SU-DHL-6 (cell line): ENCODE data around the gene MLANA.

Source experiments
- H2AFZ ChIP-seq: fragments of 200-600 bp; sonication (generic); 2 replicates; pipeline ENCODE4 v1.6.1; 2014; ENCODE audit warnings: low read depth, mild to moderate bottlenecking, moderate library complexity, mixed read lengths, antibody characterized with exemption, low read length; ENCODE audit not compliant: severe bottlenecking
- H3F3A ChIP-seq: fragments of 200-600 bp; shearing (Covaris generic); 2 replicates; pipeline ENCODE4 v1.6.0; 2016; ENCODE audit warnings: antibody characterized with exemption, mild to moderate bottlenecking; ENCODE audit not compliant: insufficient read depth
- H3K27ac ChIP-seq: fragments of 200-600 bp; sonication (generic); 2 replicates; pipeline ENCODE4 v1.5.1; 2016; ENCODE audit warnings: low read depth, mild to moderate bottlenecking, low read length, moderate library complexity, mixed read lengths
- H3K27me3 ChIP-seq: fragments of 200-600 bp; sonication (generic), shearing (Covaris generic); 2 replicates; pipeline ENCODE4 v1.6.0; 2014; ENCODE audit warnings: mild to moderate bottlenecking, low read length
- H3K36me3 ChIP-seq: fragments of 200-600 bp; sonication (generic); 2 replicates; pipeline ENCODE4 v1.6.1; 2014; ENCODE audit warnings: mild to moderate bottlenecking, low read length, mixed read lengths
- H3K4me2 ChIP-seq: fragments of 300-600, 200-600 bp; shearing (Covaris generic), sonication (generic); 2 replicates; pipeline ENCODE4 v1.6.0; 2014; ENCODE audit warnings: low read length, low read depth, mild to moderate bottlenecking; ENCODE audit not compliant: poor library complexity, severe bottlenecking
- H3K4me3 ChIP-seq: fragments of 200-600 bp; sonication (generic); 2 replicates; pipeline ENCODE4 v1.5.1; 2014; ENCODE audit warnings: antibody characterized with exemption, low read length, mild to moderate bottlenecking, mixed read lengths; ENCODE audit not compliant: insufficient read depth, poor library complexity, severe bottlenecking
- H3K79me2 ChIP-seq: fragments of 200-600 bp; sonication (generic); 2 replicates; pipeline ENCODE4 v1.6.1; 2014; ENCODE audit warnings: mild to moderate bottlenecking, low read length, moderate library complexity; ENCODE audit not compliant: insufficient read depth
- H3K9ac ChIP-seq: fragments of 200-600 bp; sonication (generic); 2 replicates; pipeline ENCODE4 v1.7.0; 2014; ENCODE audit warnings: mild to moderate bottlenecking, low read length
- H3K9me2 ChIP-seq: fragments of 200-600 bp; sonication (generic); replicated peaks from 2 replicates; pipeline ENCODE4 v1.6.1; 2014; ENCODE audit warnings: low read length; ENCODE audit not compliant: insufficient read depth
- H3K9me3 ChIP-seq: fragments of 200-600 bp; sonication (generic); 2 replicates; pipeline ENCODE4 v1.6.1; 2014; ENCODE audit warnings: low read length, mixed read lengths; ENCODE audit not compliant: insufficient read depth
- H4K20me1 ChIP-seq: fragments of 200-600 bp; sonication (generic); 2 replicates; pipeline ENCODE4 v1.6.1; 2014; ENCODE audit warnings: low read depth, mild to moderate bottlenecking, antibody characterized with exemption, low read length, moderate library complexity, mixed read lengths
- EZH2phosphoT487 ChIP-seq: fragments of 200-600 bp; sonication (generic), shearing (Covaris generic); conservative IDR thresholded peaks from 2 replicates; pipeline ENCODE4 v1.6.1; 2018; ENCODE audit warnings: mild to moderate bottlenecking, antibody characterized with exemption, low read length, moderate library complexity, mixed read lengths
- TF ChIP-seq, protein P1 (sequence below): fragments of 200-600 bp; sonication (generic); IDR thresholded peaks from one replicate; pipeline ENCODE4 v1.5.1; 2017; ENCODE audit warnings: antibody characterized with exemption, mild to moderate bottlenecking, low read length, moderate library complexity; ENCODE audit not compliant: insufficient read depth, poor library complexity, severe bottlenecking

MLANA gene

DNA sequence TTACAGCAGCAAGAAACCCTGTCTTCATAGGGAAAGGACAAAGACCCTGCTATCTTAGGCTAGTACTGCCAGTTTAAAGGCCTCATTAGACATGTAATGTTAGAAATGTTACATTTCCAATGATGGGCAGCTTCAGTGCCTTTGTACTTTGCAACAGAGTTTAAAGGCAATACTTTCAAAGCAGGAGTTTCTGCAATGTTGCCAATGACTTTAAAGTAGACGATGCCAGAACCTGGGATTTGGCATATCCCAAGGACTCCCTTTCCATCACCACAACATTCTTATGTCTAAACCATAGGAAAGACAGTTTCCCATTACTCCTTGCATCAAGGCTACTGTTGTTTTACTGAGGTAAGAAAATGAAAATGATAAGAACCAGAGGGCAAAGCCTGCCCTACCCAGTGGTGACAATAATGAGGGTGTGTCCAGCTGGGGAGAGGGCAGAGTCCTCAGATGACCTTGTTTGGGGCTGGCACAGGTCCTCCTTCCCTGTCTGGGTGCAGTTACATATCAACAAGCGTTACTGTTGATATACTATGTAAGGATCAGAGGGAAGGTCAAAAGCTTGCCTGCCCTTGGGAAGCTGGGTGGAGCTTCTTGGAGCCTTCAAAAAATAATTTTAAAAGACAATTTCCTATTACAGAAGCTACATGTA, 27.5 kb upstream of the MLANA start:
- H3K27me3 ChIP-seq, result no peaks in the 10 kb centered on the region
- H2AFZ ChIP-seq, result no peak overlapping the region
- no peak overlapping the region for H3K9ac ChIP-seq
- H3K4me3 ChIP-seq, result no peak overlapping the region
- H3F3A ChIP-seq, result no peaks in the 10 kb centered on the region
- no peak overlapping the region for H3K4me2 ChIP-seq
- H3K79me2 ChIP-seq, result no peaks in the 10 kb centered on the region
- no peaks in the 10 kb centered on the region for H3K9me3 ChIP-seq
- TF ChIP-seq, protein P1, sequence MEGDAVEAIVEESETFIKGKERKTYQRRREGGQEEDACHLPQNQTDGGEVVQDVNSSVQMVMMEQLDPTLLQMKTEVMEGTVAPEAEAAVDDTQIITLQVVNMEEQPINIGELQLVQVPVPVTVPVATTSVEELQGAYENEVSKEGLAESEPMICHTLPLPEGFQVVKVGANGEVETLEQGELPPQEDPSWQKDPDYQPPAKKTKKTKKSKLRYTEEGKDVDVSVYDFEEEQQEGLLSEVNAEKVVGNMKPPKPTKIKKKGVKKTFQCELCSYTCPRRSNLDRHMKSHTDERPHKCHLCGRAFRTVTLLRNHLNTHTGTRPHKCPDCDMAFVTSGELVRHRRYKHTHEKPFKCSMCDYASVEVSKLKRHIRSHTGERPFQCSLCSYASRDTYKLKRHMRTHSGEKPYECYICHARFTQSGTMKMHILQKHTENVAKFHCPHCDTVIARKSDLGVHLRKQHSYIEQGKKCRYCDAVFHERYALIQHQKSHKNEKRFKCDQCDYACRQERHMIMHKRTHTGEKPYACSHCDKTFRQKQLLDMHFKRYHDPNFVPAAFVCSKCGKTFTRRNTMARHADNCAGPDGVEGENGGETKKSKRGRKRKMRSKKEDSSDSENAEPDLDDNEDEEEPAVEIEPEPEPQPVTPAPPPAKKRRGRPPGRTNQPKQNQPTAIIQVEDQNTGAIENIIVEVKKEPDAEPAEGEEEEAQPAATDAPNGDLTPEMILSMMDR, result no peak
- TF ChIP-seq EZH2phosphoT487, result no peak
- H3K36me3 ChIP-seq, result no peaks in the 10 kb centered on the region
- no peaks in the 10 kb centered on the region for H4K20me1 ChIP-seq
- no peak overlapping the region for H3K27ac ChIP-seq
- no peaks in the 10 kb centered on the region for H3K9me2 ChIP-seq

- H3K9ac ChIP-seq, result no peak overlapping the region
- H4K20me1 ChIP-seq, result no peaks in the 10 kb centered on the region
- no peaks in the 10 kb centered on the region for H3K36me3 ChIP-seq
- H2AFZ ChIP-seq, result no peak overlapping the region
- no peaks in the 10 kb centered on the region for H3K9me3 ChIP-seq
- H3K27ac ChIP-seq, result no peak overlapping the region
- no peaks in the 10 kb centered on the region for H3K79me2 ChIP-seq
- no peak for TF ChIP-seq EZH2phosphoT487
- TF ChIP-seq, protein P1, result no peak
- H3K27me3 ChIP-seq, result no peaks in the 10 kb centered on the region
- no peaks in the 10 kb centered on the region for H3K9me2 ChIP-seq
- H3K4me2 ChIP-seq, result no peak overlapping the region
- H3K4me3 ChIP-seq, result no peak overlapping the region
- no peaks in the 10 kb centered on the region for H3F3A ChIP-seq
These were observed 26.2 kb upstream of the MLANA start for GRCh38 chr9:5864446-5864845.

- H3K79me2 ChIP-seq, result no peaks in the 10 kb centered on the region
- no peaks in the 10 kb centered on the region for H3K36me3 ChIP-seq
- H3K9me3 ChIP-seq, result no peaks in the 10 kb centered on the region
- TF ChIP-seq, protein P1, result no peak
- no peak for TF ChIP-seq EZH2phosphoT487
- H4K20me1 ChIP-seq, result no peaks in the 10 kb centered on the region
- H3K4me3 ChIP-seq, result no peak overlapping the region
- no peak overlapping the region for H3K27ac ChIP-seq
- no peaks in the 10 kb centered on the region for H3F3A ChIP-seq
- H3K4me2 ChIP-seq, result no peak overlapping the region
- H3K27me3 ChIP-seq, result no peaks in the 10 kb centered on the region
- H3K9ac ChIP-seq, result no peak overlapping the region
- no peaks in the 10 kb centered on the region for H3K9me2 ChIP-seq
- no peak overlapping the region for H2AFZ ChIP-seq
These were observed 24.4 kb upstream of the MLANA start for GRCh38 chr9:5866272-5866671.
